Stimulated activated CD8-positive, alpha-beta memory T cell treated with anti-CD3 and anti-CD28 coated beads, Interleukin-4, amount 100 ng/mL, for 48 hours (primary cell): ENCODE measurements around the gene ANKLE1.
A peak's percentile ranks its signal among the peaks of the same experiment; 100 is the strongest.

Experiments used
- DNase-seq: peaks from one replicate; pipeline ENCODE4 v3.0.0-alpha.2; 2020

The ANKLE1 gene

DNA sequence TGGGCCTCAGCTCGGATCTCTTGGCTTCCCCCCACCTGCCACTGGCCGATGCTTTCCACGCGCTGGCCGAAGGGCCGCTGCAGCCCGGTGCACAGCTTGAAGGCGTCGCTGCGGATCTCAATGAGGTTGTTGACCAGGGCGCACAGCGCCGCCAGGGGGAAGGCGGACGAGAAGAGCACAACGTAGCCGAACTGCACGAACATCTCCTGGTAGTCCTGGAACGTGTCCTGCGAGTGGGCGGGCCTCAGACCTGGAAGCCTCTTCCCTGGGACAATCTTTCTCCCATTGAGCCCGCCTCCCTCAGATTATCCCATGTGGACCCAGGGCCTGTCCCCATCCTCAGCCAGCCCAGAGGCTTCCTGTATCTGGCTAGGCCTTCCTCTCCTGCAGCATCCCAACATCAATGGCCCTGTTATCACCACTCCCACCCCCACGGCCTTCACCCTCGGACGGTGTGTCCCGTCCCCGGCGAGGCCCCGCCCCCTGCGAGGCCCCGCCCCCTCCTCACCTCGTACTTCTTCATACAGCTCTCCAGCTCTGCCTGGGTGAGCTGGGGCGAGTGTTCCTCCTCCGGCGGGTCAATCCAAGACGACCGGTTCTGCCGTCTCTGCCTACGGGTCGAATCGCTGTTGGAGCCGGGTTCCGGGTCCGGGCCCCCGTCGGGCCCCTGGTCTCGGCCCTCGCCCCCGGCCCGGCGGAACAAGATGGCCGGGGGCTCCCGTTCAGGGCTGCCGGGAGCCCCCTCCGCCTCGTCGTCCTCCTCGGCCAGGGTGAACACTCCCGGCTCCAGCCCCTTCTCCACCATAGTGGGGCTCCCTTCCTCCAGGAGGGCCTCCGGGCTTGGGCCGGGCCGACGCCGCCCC, 46.2 kb downstream of the ANKLE1 start:
- DNase-seq, result peak; percentile 66

DNA sequence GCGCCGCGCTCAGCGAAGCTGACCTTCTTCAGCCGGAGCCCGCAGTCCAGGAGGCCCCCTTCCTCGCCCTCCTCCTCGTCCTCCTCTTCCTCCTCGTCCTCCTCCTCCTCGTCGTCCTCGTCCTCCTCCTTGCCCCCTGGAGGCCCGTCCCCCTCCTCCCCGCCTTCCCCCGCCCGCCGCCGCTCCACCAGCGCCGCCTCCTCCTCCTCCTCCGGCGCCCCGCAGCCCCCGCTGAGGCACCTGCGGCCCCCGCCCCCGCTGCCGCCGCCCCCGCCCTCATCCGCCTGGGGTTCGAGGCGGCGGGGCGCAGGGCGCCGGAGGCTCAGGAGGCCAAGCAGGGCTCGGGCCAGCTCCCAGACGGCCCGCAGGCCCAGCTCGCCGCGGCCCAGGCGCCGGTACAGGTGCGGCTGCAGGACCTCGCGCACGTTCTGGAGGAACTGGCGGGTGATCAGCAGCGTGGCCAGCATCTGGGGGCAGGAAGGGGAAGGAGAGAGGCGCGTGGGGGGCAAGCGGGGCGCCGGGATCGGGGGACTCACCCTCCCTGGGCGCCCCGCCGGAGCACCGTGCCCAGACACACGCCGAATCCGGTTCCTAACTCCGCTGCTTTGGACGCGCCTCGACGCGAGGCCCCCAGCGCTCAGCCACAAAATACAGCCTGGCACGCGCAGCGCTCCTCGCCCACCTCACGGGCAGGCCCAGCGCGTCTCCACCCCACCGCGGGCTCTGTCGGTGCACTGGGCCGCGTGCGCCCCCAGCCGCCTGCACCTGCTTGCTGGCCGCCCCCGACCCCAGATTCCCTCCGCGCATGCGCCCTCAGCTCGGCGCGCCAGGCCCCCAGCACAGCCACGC, 47.0 kb downstream of the ANKLE1 start:
- DNase-seq, result no peak

DNA sequence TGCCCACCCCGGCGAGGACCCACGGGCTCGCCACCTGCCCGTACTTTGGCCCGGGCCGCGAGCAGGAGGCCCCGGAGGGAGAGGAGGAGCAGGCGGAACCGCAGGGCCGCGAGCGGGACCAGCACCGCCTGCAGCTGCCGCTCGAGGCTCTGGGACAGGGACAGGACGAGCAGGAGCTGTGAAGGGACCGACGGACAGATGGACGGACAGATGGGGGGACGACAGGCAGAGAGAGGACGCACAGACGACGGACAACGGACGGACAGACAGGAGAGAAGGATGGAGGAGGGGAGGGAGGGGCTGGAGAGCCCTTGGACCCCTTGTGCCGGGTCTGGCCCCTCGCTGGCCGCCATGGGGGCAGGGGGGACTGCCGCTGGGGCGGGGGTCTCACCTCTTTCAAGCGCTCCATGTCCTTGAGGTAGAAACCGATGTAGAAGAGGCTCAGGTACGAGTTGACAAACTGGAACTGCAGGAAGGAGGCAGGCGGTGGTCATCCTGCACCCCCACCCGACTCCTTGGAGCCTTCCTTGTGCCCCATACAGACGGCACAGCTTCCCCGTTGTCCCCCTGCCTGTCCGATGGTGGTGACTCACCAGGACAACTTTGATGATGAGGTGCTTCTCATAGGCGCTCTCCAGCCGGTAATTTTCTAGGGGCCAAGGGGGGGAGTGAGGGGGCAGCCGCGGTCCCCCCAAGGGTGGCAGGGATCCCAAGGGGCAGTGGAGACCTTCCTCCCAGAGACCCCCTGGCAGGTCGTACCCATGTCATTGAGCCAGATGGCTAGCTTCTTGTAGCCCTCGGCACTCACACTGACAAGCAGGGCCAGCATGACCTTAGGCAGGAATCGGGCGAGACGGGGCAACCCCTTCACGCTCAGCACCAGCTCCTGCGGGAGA, 47.9 kb downstream of the ANKLE1 start:
- DNase-seq, result no peak

DNA sequence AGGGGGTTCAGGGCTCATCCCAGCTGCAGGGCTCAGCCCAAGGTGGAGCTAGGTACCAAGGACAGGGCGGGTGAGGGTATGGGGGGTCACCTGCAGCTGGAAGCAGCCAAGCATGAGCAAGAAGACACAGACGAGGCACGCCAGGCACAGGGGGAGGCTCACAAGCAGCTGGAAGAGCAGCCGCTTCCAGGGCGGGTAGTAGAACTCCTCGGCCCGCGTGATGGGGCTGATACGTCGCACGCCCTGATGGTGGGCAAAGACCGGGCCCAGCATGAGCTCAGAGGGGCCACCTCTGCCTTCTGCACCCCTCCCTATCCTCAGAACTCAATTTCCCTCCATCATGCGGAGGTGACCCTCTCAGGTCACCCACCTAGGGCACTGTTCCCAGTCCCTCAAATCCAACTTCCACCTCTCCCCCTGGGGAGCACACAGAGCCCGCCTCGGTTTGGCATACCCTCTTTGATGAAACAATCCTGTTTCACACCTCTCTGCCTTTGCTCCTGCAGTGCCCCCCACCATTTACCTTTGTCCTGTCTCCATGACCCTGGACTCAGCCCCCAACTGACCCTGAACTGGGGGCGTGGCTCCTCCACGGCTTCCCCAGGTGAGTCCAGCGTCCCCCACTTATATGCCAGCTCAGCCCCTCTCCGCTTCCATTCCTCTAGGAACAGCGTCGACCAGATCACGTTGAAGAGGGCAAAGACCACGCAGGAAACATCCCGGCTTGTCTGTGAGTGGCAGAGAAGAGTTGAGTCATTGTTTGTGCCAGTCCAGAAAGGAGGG, 48.8 kb downstream of the ANKLE1 start:
- no peak for DNase-seq

DNA sequence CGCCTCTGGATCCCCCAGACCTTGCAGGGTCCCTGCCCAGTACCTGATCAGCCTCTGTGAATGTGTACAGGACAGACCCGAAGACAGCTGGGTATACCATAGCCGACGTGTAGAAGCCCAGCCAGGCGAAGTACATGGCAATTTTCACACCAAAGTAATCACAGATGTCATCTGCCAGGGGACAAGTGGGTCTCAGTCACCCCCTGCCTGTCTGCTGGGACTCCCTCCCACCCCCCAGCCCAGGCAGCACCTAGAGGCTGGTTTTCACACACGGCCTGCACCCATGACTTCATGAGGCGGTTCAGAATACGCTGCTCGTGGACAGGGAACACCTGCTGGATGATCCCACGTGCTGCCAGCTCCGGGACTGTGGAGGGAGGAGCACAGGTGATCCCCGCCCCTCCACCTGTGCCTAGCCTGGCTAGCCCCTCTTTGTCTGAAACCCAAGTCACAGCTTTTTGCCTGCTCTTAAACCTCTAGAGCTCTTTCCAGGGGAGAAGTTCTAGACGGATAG, 49.4 kb downstream of the ANKLE1 start:
- DNase-seq, result no peak

DNA sequence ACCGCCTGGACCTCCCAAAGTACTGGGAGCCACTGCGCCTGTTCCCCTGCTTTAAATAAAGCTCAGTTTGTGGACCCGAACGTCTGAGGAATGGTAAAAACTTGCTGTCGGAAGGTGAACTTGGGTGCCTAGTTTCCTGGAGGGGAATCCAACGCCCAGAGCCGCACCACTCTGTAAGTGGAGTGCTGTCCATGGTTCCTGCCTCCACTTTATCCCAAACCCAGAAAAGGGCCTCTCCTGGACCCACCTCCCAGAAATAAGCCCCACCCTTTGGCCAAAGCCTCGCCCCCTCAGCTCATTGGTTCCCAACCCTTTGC, 50.6 kb downstream of the ANKLE1 start:
- DNase-seq, result no peak

DNA sequence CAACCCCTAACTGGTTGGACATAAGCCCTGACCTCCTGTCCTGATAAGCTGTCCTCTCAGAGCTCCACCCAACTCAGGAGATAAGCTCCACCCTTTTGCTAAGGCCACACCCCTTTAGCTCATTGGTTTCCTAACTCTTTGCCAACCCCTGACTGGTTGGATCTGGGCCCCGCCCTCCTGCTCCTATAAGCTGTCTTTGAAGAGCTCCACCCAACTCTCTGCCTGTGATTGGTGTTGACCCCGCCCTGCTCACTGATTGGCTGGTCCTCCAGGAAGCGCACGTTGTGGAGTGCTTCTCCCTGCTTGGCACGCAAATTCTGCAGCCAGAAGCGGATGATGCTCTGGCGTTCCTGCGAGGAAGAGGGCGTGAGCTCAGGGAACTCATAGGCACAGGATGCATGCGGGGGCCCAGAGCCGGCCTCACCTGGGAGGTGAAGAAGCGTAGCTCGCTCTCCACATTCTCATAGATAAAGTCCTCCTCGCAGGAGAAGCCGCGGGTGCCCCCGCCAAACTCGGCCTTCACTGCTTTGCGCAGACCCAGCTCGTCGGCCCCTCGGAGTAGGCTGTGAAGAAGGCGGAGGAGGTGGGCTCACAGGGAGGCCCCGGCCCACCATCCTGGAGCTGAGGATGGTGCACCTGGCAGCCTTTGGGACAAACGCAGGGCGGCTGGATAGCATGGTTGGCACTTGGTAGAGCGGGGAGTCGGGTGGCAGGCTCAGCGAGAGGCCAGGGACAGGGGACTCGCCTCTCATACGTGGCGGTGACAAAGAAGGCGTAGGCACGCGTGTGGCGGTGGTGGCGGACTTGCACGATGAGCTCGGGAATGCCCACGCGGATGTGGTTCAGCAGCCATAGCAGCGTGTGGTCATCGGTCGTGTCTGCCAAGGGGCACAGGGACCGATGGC, 51.2 kb downstream of the ANKLE1 start:
- peak; percentile 74 for DNase-seq

DNA sequence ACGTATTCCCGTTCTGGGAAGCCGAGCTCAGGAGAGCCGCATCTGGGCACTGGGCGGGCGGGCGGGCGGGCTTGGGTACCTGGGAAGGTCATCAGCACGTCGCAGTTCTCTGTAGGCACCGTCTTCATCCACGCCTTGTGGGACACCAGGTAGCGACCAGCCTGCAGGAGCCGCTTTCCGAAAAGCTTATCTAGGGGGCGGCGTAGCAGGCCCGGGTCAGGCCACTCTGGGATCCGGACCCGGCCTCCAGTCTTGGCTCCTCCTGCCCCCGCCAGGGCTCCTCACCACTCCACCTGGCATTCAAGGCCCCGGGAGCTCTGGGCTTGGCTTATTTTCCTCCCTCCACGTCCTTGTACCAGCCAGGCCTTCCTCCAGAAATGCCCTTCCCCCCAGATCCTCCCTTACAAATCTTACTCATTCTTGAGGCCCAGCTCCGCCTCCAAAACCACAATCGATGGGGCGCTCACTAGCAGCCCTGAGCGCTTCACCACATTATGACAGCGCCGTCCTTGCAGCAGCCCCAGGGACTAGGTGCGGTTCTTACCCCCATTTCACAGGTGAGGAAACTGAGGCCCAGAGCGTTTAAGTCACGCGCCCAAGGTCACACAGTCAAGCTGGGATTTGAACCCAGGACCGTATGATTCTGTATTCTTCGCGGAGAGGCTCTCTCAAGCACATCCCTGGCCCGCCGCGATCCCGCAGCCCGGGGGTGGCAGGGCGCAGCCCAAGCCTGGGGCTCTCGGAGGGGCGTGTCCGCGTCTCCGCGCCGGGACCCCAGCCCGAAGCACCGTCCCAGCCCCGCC, 52.1 kb downstream of the ANKLE1 start:
- peak; percentile 82 for DNase-seq

DNA sequence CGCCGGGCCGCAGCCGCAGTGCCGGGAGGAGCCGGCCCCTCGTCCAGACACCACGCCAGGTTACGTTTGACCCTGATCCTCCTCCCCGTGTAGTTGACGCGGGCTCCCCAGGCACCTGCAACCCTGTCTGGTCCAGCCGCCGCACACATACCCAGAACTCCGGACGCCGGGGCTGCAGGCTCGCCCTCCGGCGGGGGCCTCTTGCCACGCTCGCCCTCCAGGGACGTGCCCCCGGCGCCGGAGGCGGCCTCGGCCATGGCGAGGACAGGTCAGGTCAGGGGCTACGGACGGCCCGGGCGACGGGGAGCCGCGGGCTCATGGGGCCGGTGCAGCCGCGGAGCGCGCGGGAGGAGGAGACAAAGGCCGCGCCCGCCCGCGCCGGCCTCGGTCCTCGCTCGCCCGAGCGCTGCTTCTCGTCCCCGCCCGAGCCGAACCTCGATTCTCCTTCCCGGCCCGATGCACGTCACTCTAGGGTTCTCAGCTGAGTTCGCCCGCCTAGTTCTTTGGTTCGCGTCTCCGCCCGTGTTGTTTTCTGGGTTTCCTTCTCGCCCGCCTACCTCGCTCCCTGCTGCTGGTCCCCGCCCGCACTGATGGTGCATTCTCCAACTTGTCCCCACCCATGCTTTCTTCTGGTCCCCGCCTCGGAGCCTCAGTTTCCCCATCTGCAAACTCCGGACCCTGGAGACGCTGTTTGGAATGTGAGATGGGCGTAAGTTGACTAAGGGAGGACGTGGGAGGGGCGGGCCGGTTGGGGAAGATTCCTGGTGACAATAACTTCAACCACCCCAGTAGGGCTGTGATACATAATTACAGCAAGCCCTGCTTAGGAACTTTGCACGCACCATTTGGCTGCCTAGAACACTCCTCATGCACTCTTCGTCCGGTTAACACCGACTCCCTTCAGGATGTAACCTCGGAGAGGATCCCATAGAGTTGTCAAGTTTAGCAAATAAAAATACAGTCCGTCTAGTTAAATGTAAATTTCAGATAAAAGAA, 53.0 kb downstream of the ANKLE1 start, which contains the start of gene ANO8:
TSS of gene ANO8 (minus strand) at position 442 of the 996 bp plus-strand sequence. CDS start at position 257, 185 bp downstream.
- DNase-seq, result peak; percentile 98

DNA sequence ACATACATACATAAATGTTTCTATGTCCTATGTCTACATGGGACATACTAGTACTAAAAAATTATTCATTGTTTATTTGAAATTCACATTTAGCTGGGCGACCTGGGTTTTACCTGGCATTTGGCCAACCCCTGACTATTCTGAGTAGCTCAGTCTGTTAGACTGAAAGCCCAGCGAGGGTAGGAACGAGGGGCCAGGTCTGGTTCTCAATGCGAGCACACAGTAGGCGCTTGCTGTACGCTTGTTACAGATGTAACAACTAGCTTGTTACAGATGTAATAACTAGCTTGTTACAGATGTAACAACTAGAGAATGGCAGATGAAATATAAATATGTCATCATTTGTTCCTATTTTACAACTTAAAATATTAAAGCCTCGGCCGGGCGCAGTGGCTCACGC, 53.9 kb downstream of the ANKLE1 start:
- no peak for DNase-seq
